ENCODE results near the gene KLHDC7B. TPM values are rescaled to one million over a fixed set of nuclear protein-coding genes. Genes with fewer than 3 reads are reported as not detected.

The KLHDC7B gene
- total RNA-seq, 1 donor, result 2.4 TPM

- peak overlapping the region; percentile 77 for H3K4me3 ChIP-seq (ENCODE audit: low read depth, low read length)
- TF ChIP-seq, protein P1, sequence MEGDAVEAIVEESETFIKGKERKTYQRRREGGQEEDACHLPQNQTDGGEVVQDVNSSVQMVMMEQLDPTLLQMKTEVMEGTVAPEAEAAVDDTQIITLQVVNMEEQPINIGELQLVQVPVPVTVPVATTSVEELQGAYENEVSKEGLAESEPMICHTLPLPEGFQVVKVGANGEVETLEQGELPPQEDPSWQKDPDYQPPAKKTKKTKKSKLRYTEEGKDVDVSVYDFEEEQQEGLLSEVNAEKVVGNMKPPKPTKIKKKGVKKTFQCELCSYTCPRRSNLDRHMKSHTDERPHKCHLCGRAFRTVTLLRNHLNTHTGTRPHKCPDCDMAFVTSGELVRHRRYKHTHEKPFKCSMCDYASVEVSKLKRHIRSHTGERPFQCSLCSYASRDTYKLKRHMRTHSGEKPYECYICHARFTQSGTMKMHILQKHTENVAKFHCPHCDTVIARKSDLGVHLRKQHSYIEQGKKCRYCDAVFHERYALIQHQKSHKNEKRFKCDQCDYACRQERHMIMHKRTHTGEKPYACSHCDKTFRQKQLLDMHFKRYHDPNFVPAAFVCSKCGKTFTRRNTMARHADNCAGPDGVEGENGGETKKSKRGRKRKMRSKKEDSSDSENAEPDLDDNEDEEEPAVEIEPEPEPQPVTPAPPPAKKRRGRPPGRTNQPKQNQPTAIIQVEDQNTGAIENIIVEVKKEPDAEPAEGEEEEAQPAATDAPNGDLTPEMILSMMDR (IDR thresholded peaks at IDR 0.05; ENCODE audit: insufficient read depth, low read length), result no peak
- DNase-seq (ENCODE audit: low read depth), result no peak
Measured at GRCh38 chr22:50525858-50526107, 19.9 kb upstream of the KLHDC7B start.

GRCh38 chr22:50526108-50526833 is 19.4 kb upstream of the KLHDC7B start:
- DNase-seq (ENCODE audit: low read depth), result peak; percentile 64
- TF ChIP-seq, protein P1 (IDR thresholded peaks at IDR 0.05; ENCODE audit: insufficient read depth, low read length), result peak; percentile 49
- H3K4me3 ChIP-seq (ENCODE audit: low read depth, low read length), result peak overlapping the region; percentile 77

DNA sequence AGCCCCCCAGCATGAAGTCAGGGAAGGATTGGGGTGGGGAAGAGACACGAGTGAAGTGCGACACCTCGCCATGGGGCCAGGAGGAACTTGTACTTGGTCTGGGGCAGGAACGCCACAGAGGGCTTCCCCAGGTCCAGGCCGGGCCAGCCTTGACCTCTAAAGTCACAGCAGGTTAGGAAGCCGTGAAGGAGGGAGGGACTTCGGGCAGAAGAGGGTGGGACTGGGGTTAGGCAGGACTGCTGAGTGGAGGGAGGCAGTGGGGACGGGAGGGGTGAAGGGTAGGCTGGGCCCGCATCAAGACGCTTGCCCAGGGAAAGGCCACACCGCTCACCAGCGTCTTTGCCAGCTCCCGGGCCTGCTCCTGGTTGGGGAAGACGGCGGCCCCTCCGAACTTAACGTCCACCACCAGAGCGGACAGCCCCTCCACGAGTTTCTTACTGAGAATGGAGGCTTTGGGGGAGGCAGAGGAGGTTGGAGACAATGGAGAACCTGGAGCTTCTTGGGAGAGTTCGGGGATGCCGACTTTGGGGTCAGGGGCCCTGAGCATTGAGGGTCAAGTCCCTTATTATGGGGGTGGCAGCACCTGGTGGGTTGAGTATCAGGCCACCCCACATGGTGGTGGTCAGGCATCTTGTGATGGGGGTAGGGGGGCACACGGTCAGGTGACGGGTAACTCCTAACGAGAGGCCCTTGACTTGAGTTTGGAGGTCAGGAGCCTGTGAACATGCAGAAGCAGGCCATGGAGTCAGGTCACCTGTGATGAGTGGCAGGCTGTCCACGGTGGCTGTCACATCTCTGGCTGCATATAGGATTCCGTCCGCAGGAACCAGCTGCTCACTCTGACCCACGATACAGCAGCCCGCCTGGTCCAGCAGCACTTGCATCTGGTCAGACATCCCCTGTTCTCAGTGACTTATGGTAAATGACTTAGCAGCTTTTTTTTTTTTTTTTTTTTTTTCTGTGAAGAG is 18.6 kb upstream of the KLHDC7B start:
- H3K4me3 ChIP-seq (ENCODE audit: low read depth, low read length), result peak overlapping the region; percentile 77
- TF ChIP-seq, protein P1 (IDR thresholded peaks at IDR 0.05; ENCODE audit: insufficient read depth, low read length), result peak; percentile 0
- DNase-seq (ENCODE audit: low read depth), result peak; percentile 43

- DNase-seq (ENCODE audit: low read depth), result no peak
- H3K4me3 ChIP-seq (ENCODE audit: low read depth, low read length), result no peak overlapping the region
- TF ChIP-seq, protein P1 (IDR thresholded peaks at IDR 0.05; ENCODE audit: insufficient read depth, low read length), result no peak
Measured at GRCh38 chr22:50527921-50528681, 17.6 kb upstream of the KLHDC7B start.

- DNase-seq (ENCODE audit: low read depth), result no peak
- H3K4me3 ChIP-seq (ENCODE audit: low read depth, low read length), result peak overlapping the region; percentile 69
Measured at GRCh38 chr22:50528682-50529415, 16.9 kb upstream of the KLHDC7B start.

More at GRCh38 chr22:50528682-50529415, 16.9 kb upstream of the KLHDC7B start:
- TF ChIP-seq, protein P1 (IDR thresholded peaks at IDR 0.05; ENCODE audit: insufficient read depth, low read length), result no peak

Measured in fibroblast of the aortic adventitia (primary cell).